ENCODE results near the gene C5orf34. TPM values are rescaled to one million over a fixed set of nuclear protein-coding genes. Genes with fewer than 3 reads are reported as not detected.
"Not testable (repeated sequence)": the region's sequence is repeated elsewhere in the genome, so short reads cannot be mapped to it uniquely, and the experiment has no call there.

The C5orf34 gene
- polyA plus RNA-seq, 1 of the 3 experiments (the other 2 are of a cell fraction) = 2.9 TPM

DNA sequence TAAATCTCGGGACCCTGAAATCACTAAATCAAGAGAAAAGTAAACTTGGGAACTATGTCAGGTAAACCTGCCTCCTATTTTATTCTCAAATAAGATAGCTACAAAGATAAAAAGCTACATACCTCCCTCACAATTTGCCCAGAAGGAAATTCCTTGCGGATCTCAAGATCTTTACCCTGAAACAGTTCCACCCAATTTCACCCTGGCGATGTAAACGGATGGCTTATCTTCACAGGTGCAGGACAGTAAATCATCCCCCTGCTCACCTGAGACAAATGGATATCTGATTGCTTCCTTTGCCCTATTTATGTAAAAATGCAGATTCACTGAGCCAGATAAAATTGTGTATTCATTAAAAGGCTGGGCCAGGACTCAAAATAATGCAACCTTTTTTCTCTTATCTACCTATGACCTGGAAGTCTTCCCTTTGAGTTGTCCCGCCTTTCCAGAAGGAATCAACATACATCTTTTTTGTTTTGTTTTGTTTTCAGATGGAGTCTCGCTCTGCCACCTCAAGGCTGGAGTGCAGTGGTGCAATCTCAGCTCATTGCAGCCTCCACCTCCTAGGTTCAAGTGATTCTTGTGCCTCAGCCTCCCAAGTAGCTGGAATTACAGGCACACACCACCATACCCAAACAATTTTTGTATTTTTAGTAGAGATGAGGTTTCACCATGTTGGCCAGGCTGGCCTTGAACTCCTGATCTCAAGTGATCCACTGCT is 45.1 kb downstream of the C5orf34 start (continued):
- no peak for TF ChIP-seq EZH2phosphoT487 (IDR thresholded peaks at IDR 0.05; ENCODE audit: borderline replicate concordance, low read depth)

DNA sequence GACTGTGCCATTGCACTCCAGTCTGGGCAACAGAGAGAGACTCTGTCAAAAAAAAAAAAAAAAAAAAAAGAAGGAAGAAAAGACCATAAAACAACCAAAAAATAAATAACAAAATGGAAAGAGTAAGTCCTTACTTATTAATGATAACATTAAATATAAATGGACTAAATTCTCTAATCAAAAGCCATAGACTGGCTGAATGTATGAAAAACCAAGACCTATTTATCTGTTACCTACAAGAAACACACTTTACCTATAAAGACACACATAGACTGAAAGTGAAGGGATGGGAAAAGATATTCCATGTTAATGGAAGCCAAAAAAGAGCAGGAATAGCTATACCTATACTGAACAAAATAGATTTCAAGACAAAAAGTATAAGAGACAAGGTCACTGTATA is 47.8 kb downstream of the C5orf34 start:
- POLR2A ChIA-PET = no interaction called here
- TF ChIP-seq CHD2 (IDR thresholded peaks at IDR 0.05; ENCODE audit: low read length, partially characterized antibody) = no peak
- no peak for TF ChIP-seq MEF2A (IDR thresholded peaks at IDR 0.05; ENCODE audit: borderline replicate concordance, low read depth)
- TF ChIP-seq FOSL2 (IDR thresholded peaks at IDR 0.05; ENCODE audit: borderline replicate concordance, low read depth) = no peak
- TF ChIP-seq, protein P1, sequence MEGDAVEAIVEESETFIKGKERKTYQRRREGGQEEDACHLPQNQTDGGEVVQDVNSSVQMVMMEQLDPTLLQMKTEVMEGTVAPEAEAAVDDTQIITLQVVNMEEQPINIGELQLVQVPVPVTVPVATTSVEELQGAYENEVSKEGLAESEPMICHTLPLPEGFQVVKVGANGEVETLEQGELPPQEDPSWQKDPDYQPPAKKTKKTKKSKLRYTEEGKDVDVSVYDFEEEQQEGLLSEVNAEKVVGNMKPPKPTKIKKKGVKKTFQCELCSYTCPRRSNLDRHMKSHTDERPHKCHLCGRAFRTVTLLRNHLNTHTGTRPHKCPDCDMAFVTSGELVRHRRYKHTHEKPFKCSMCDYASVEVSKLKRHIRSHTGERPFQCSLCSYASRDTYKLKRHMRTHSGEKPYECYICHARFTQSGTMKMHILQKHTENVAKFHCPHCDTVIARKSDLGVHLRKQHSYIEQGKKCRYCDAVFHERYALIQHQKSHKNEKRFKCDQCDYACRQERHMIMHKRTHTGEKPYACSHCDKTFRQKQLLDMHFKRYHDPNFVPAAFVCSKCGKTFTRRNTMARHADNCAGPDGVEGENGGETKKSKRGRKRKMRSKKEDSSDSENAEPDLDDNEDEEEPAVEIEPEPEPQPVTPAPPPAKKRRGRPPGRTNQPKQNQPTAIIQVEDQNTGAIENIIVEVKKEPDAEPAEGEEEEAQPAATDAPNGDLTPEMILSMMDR (IDR thresholded peaks at IDR 0.05) = no peak
- TF ChIP-seq ELF1 (IDR thresholded peaks at IDR 0.05) = no peak
- no peak for TF ChIP-seq TCF12 (IDR thresholded peaks at IDR 0.05)
- no peak for TF ChIP-seq NFIC (IDR thresholded peaks at IDR 0.05; ENCODE audit: borderline replicate concordance)
- TF ChIP-seq RXRA (IDR thresholded peaks at IDR 0.05; ENCODE audit: borderline replicate concordance, low read depth) = no peak
- TF ChIP-seq, protein P2, sequence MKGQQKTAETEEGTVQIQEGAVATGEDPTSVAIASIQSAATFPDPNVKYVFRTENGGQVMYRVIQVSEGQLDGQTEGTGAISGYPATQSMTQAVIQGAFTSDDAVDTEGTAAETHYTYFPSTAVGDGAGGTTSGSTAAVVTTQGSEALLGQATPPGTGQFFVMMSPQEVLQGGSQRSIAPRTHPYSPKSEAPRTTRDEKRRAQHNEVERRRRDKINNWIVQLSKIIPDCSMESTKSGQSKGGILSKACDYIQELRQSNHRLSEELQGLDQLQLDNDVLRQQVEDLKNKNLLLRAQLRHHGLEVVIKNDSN (IDR thresholded peaks at IDR 0.05; ENCODE audit: borderline replicate concordance, low read depth) = no peak
- TF ChIP-seq FOXM1 (IDR thresholded peaks at IDR 0.05; ENCODE audit: low read depth) = no peak
- no peak for TF ChIP-seq EP300 (IDR thresholded peaks at IDR 0.05; ENCODE audit: borderline replicate concordance in 1 of 2, low read depth in 1 of 2, low read length in 1 of 2)
- no peak for TF ChIP-seq RFX5 (IDR thresholded peaks at IDR 0.05; ENCODE audit: low read length)
- TF ChIP-seq RAD21 (IDR thresholded peaks at IDR 0.05; ENCODE audit: low read length) = no peak
- TF ChIP-seq MXI1 (IDR thresholded peaks at IDR 0.05; ENCODE audit: low read depth, low read length) = no peak
- TF ChIP-seq GABPA (IDR thresholded peaks at IDR 0.05; ENCODE audit: low read depth) = no peak
- TF ChIP-seq NRF1 (IDR thresholded peaks at IDR 0.05; ENCODE audit: low read depth, low read length) = no peak
- Histone ChIP-seq H3K27me3 (ENCODE audit: insufficient read depth) (no peaks in the 10 kb centered on the region), H3K4me2 (no peak overlapping the region), H3K9ac (no peak overlapping the region), H3K9me3 (peaks cover 7% of the 10 kb centered on the region; the same call in 1 of the 2 replicates), H4K20me1 (ENCODE audit: insufficient read depth) (no peaks in the 10 kb centered on the region), H3K9me2 (no peaks in the 10 kb centered on the region), H3K36me3 (replicated peaks in 1 of 2; ENCODE audit: control insufficient read depth in 1 of 2, insufficient read depth in 2 of 2, low read length in 1 of 2) (peaks cover 0 to 25% of the 10 kb centered on the region in 2 experiments), H3K79me2 (ENCODE audit: insufficient read depth) (peaks cover 11% of the 10 kb centered on the region), H3K4me3 (ENCODE audit: low read depth in 2 of 2, low read length in 1 of 2) (no peak overlapping the region), H3K4me1 (ENCODE audit: control insufficient read depth in 1 of 2, insufficient read depth in 2 of 2, low read depth in 1 of 2, low read length in 1 of 2) (no peaks in the 10 kb centered on the region), H3K27ac (ENCODE audit: low read depth in 2 of 2, low read length in 1 of 2) (no peak overlapping the region), H3F3A (replicated peaks; ENCODE audit: insufficient read depth) (no peaks in the 10 kb centered on the region), H2AFZ (ENCODE audit: low read depth) (no peak overlapping the region)
- CTCF ChIA-PET = no interaction called here
- no peak for DNase-seq

DNA sequence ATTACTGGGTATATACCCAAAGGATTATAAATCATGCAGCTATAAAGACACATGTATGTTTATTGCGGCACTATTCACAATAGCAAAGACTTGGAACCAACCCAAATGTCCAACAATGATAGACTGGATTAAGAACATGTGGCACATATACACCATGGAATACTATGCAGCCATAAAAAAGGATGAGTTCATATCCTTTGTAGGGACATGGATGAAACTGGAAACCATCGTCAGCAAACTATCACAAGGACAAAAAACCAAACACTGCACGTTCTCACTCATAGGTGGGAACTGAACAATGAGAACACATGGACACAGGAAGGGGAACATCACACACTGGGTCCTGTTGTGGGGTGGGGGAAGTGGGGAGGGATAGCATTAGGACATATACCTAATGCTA is 49.5 kb downstream of the C5orf34 start:
- H3K27me3 ChIP-seq (ENCODE audit: insufficient read depth); H4K20me1 ChIP-seq (ENCODE audit: insufficient read depth); DNase-seq; H3K4me2 ChIP-seq; H3K9ac ChIP-seq; H3K27ac ChIP-seq (ENCODE audit: low read depth in 2 of 2, low read length in 1 of 2); H3K79me2 ChIP-seq (ENCODE audit: insufficient read depth); H3K4me3 ChIP-seq (ENCODE audit: low read depth in 2 of 2, low read length in 1 of 2); H3K9me2 ChIP-seq; H3K9me3 ChIP-seq; H3F3A ChIP-seq (replicated peaks; ENCODE audit: insufficient read depth); H2AFZ ChIP-seq (ENCODE audit: low read depth); POLR2A ChIA-PET; H3K4me1 ChIP-seq (ENCODE audit: control insufficient read depth in 1 of 2, insufficient read depth in 2 of 2, low read depth in 1 of 2, low read length in 1 of 2); CTCF ChIA-PET: not testable (repeated sequence)
- H3K36me3 ChIP-seq (replicated peaks in 1 of 2; ENCODE audit: control insufficient read depth in 1 of 2, insufficient read depth in 2 of 2, low read length in 1 of 2) = peaks cover 0 to 18% of the 10 kb centered on the region in 2 experiments
- WGBS (ENCODE audit: low lambda C conversion rate) = 92% methylated on average over 3 of the region's 3 CpGs
